Neural progenitor cell (in vitro differentiated cells): ENCODE measurements around the gene MLST8. TPM values are rescaled to one million over a fixed set of nuclear protein-coding genes. Genes with fewer than 3 reads are reported as not detected.

Source experiments
- DNase-seq: peaks from one replicate; pipeline ENCODE4 v3.0.0-alpha.2; 2016; ENCODE audit warnings: low spot score
- H2AFZ ChIP-seq: fragments of 200-600 bp; sonication (generic); replicated peaks from 2 replicates; pipeline ENCODE4 v1.6.1; 2016; ENCODE audit warnings: antibody characterized with exemption
- H3F3A ChIP-seq: fragments of 200-600 bp; sonication (generic); 2 replicates; pipeline ENCODE4 v1.6.1; 2016; ENCODE audit warnings: antibody characterized with exemption, low read depth
- H3K27ac ChIP-seq: fragments of 200-600 bp; sonication (generic); 2 replicates; pipeline ENCODE4 v1.5.1; 2016; ENCODE audit warnings: mild to moderate bottlenecking
- H3K27me3 ChIP-seq: fragments of 200-600 bp; sonication (generic); 2 replicates; pipeline ENCODE4 v1.6.1; 2016; ENCODE audit warnings: mild to moderate bottlenecking, moderate library complexity
- H3K36me3 ChIP-seq: fragments of 200-600 bp; sonication (generic); 2 replicates; pipeline ENCODE4 v1.5.1; 2016
- H3K4me1 ChIP-seq: fragments of 200-600 bp; sonication (generic); 2 replicates; pipeline ENCODE4 v1.6.1; 2016; ENCODE audit warnings: mixed run types
- H3K4me2 ChIP-seq: fragments of 200-600 bp; sonication (generic); 2 replicates; pipeline ENCODE4 v1.6.1; 2016
- H3K4me3 ChIP-seq: fragments of 200-600 bp; sonication (generic); 2 replicates; pipeline ENCODE4 v1.5.1; 2016
- H3K79me2 ChIP-seq: fragments of 200-600 bp; sonication (generic); 2 replicates; pipeline ENCODE4 v1.6.1; 2016; ENCODE audit warnings: low read depth
- H3K9ac ChIP-seq: fragments of 200-600 bp; sonication (generic); 2 replicates; pipeline ENCODE4 v1.6.1; 2016
- H3K9me3 ChIP-seq: fragments of 200-600 bp; sonication (generic); 2 replicates; pipeline ENCODE4 v1.5.1; 2016; ENCODE audit warnings: low read depth
- H4K20me1 ChIP-seq: fragments of 200-600 bp; sonication (generic); 2 replicates; pipeline ENCODE4 v1.6.1; 2016; ENCODE audit warnings: low read depth
- H3K27ac Mint-ChIP-seq: 3 replicates; pipeline ENCODE4 v1.8.0; 2021; ENCODE audit warnings: mixed read lengths
- H3K27me3 Mint-ChIP-seq: 2 replicates; pipeline ENCODE4 v1.8.0; 2022; ENCODE audit warnings: low read depth, mild to moderate bottlenecking, inconsistent platforms, moderate library complexity, mixed read lengths; ENCODE audit not compliant: insufficient read depth
- H3K36me3 Mint-ChIP-seq: 3 replicates; pipeline ENCODE4 v1.8.0; 2021; ENCODE audit warnings: mixed read lengths
- H3K4me1 Mint-ChIP-seq: 3 replicates; pipeline ENCODE4 v1.8.0; 2021; ENCODE audit warnings: mixed read lengths
- H3K4me3 Mint-ChIP-seq: 3 replicates; pipeline ENCODE4 v1.8.0; 2021; ENCODE audit warnings: mild to moderate bottlenecking, moderate library complexity, mixed read lengths
- H3K9me3 Mint-ChIP-seq: 3 replicates; pipeline ENCODE4 v1.8.0; 2020; ENCODE audit warnings: mixed read lengths
- EZH2 ChIP-seq: fragments of 200-600 bp; sonication (generic); IDR thresholded peaks from 2 replicates; pipeline ENCODE4 v1.6.1; 2017; ENCODE audit warnings: antibody characterized with exemption, mild to moderate bottlenecking, moderate library complexity
- EZH2phosphoT487 ChIP-seq: fragments of 200-600 bp; sonication (generic); IDR thresholded peaks from 2 replicates; pipeline ENCODE4 v1.6.1; 2017; ENCODE audit warnings: antibody characterized with exemption
- total RNA-seq: library from RNA; depleted of rRNA; stranded (reverse); fragments of >200 nt; gene quantifications from 2 replicates; pipeline ENCODE4 v1.2.3, GENCODE V29; 2015; ENCODE audit warnings: low replicate concordance
- TF ChIP-seq, protein P1 (sequence below): fragments of 200-600 bp; sonication (generic); IDR thresholded peaks from 2 replicates; pipeline ENCODE4 v1.5.1; 2017; ENCODE audit warnings: antibody characterized with exemption, mild to moderate bottlenecking

The MLST8 gene
- total RNA-seq, 1 donor from 2014 or later = 24.9 TPM

GRCh38 chr16:2196981-2197511, 8.2 kb upstream of the MLST8 start:
- H3K4me3 ChIP-seq = peak overlapping the region; percentile 48
- no peak for DNase-seq
- peaks cover 17% of the 10 kb centered on the region for H3K27me3 Mint-ChIP-seq
- peaks cover 26% of the 10 kb centered on the region for H3F3A ChIP-seq
- no peaks in the 10 kb centered on the region for H3K9me3 Mint-ChIP-seq
- no peak overlapping the region for H3K27ac ChIP-seq
- peaks cover 17% of the 10 kb centered on the region for H4K20me1 ChIP-seq
- no peaks in the 10 kb centered on the region for H3K36me3 Mint-ChIP-seq
- peak overlapping the region; percentile 50 for H2AFZ ChIP-seq
- no peaks in the 10 kb centered on the region for H3K9me3 ChIP-seq
- no peak for TF ChIP-seq EZH2phosphoT487
- TF ChIP-seq, protein P1, sequence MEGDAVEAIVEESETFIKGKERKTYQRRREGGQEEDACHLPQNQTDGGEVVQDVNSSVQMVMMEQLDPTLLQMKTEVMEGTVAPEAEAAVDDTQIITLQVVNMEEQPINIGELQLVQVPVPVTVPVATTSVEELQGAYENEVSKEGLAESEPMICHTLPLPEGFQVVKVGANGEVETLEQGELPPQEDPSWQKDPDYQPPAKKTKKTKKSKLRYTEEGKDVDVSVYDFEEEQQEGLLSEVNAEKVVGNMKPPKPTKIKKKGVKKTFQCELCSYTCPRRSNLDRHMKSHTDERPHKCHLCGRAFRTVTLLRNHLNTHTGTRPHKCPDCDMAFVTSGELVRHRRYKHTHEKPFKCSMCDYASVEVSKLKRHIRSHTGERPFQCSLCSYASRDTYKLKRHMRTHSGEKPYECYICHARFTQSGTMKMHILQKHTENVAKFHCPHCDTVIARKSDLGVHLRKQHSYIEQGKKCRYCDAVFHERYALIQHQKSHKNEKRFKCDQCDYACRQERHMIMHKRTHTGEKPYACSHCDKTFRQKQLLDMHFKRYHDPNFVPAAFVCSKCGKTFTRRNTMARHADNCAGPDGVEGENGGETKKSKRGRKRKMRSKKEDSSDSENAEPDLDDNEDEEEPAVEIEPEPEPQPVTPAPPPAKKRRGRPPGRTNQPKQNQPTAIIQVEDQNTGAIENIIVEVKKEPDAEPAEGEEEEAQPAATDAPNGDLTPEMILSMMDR = no peak
- peak overlapping the region; percentile 85 for H3K4me2 ChIP-seq
- peak overlapping the region; percentile 81 for H3K4me3 Mint-ChIP-seq
- H3K79me2 ChIP-seq = no peaks in the 10 kb centered on the region
- H3K36me3 ChIP-seq = no peaks in the 10 kb centered on the region
- H3K27me3 ChIP-seq = peaks cover 63% of the 10 kb centered on the region
- H3K27ac Mint-ChIP-seq = no peak overlapping the region
- no peak overlapping the region for H3K9ac ChIP-seq
- peaks cover 8% of the 10 kb centered on the region for H3K4me1 Mint-ChIP-seq
- H3K4me1 ChIP-seq = peaks cover 14% of the 10 kb centered on the region

- H4K20me1 ChIP-seq = peaks cover 17% of the 10 kb centered on the region
- Mint-ChIP-seq H3K27me3 (peaks cover 17% of the 10 kb centered on the region), H3K27ac (no peak overlapping the region), H3K9me3 (no peaks in the 10 kb centered on the region), H3K36me3 (no peaks in the 10 kb centered on the region), H3K4me1 (peaks cover 8% of the 10 kb centered on the region), H3K4me3 (peak overlapping the region; percentile 81)
- no peak overlapping the region for H3K4me2 ChIP-seq
- peaks cover 14% of the 10 kb centered on the region for H3K4me1 ChIP-seq
- H2AFZ ChIP-seq = no peak overlapping the region
- peaks cover 63% of the 10 kb centered on the region for H3K27me3 ChIP-seq
- TF ChIP-seq EZH2 (no peak), EZH2phosphoT487 (no peak)
- TF ChIP-seq, protein P1 = no peak
- H3K27ac ChIP-seq = no peak overlapping the region
- no peaks in the 10 kb centered on the region for H3K36me3 ChIP-seq
- H3K9me3 ChIP-seq = no peaks in the 10 kb centered on the region
- no peaks in the 10 kb centered on the region for H3K79me2 ChIP-seq
- H3K9ac ChIP-seq = no peak overlapping the region
- no peak overlapping the region for H3K4me3 ChIP-seq
- DNase-seq = no peak
- H3F3A ChIP-seq = peaks cover 26% of the 10 kb centered on the region
These were observed 7.5 kb upstream of the MLST8 start for GRCh38 chr16:2197765-2198164.

DNA sequence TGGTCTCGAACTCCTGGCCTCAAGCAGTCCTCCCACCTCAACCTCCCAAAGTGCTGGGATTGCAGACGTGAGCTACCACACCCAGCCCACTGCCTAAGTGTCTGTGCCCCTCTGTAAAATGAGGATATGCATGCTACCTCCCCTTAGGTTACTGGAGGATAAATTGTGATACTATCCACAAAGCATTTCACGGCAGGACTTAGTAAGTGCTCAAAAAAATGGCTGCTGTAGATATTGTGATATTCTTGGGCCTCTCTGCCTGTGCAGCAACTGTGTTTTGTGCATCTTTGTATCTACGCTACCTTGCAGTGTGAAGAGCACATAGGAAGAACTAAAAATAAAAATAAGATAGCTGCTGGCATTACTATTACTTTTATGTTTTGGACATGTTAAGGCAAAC, 7.0 kb upstream of the MLST8 start:
- no peaks in the 10 kb centered on the region for H3K79me2 ChIP-seq
- Mint-ChIP-seq H3K4me1 (peaks cover 8% of the 10 kb centered on the region), H3K27me3 (peaks cover 17% of the 10 kb centered on the region), H3K27ac (no peak overlapping the region), H3K36me3 (no peaks in the 10 kb centered on the region), H3K9me3 (no peaks in the 10 kb centered on the region), H3K4me3 (peak overlapping the region; percentile 81)
- H3K27me3 ChIP-seq = peaks cover 63% of the 10 kb centered on the region
- H3K36me3 ChIP-seq = no peaks in the 10 kb centered on the region
- no peak overlapping the region for H3K27ac ChIP-seq
- H4K20me1 ChIP-seq = peaks cover 17% of the 10 kb centered on the region
- H3K4me1 ChIP-seq = peaks cover 14% of the 10 kb centered on the region
- H3K9me3 ChIP-seq = no peaks in the 10 kb centered on the region
- no peak overlapping the region for H3K4me2 ChIP-seq
- no peak overlapping the region for H2AFZ ChIP-seq
- H3F3A ChIP-seq = peaks cover 26% of the 10 kb centered on the region
- DNase-seq = no peak
- H3K9ac ChIP-seq = no peak overlapping the region
- TF ChIP-seq EZH2phosphoT487 (no peak), EZH2 (no peak)
- TF ChIP-seq, protein P1 = no peak
- no peak overlapping the region for H3K4me3 ChIP-seq
